H1 (cell line): ENCODE measurements around the gene IFITM10. TPM values are rescaled to one million over a fixed set of nuclear protein-coding genes. Genes with fewer than 3 reads are reported as not detected.
A peak's percentile ranks its signal among the peaks of the same experiment; 100 is the strongest.

ENCODE experiments used
- CTCF ChIA-PET: fragments of 300-600 bp; sonication (Branson Sonifier 250); formaldehyde crosslinking; loops from one replicate; lab custom pipeline; 2021; ENCODE audit not compliant: partially characterized antibody; lab: Charles Lee
- POLR2A ChIA-PET: fragments of 300-600 bp; sonication (Branson Sonifier 250); formaldehyde crosslinking; loops from one replicate; lab custom pipeline; 2021; ENCODE audit warnings: inconsistent platforms; ENCODE audit not compliant: partially characterized antibody; lab: Charles Lee
- DNase-seq, 2 experiments: peaks; one replicate each; pipeline versions ENCODE4 v3.0.0 to v3.0.0-alpha.2; 2010 to 2022; ENCODE audit warnings: low spot score in 2 of 2, low read depth in 1 of 2, mixed read lengths in 1 of 2
- FAIRE-seq: peaks from 2 replicates; lab custom pipeline; 2011; peaks lifted over from hg19 to GRCh38; lab: Jason Lieb, UNC
- H2AFZ ChIP-seq: 2 replicates; pipeline ENCODE4 v1.8.1; 2012; ENCODE audit warnings: low read length, inconsistent platforms
- H2AK5ac ChIP-seq: 2 replicates; pipeline ENCODE4 v1.6.1; 2013; ENCODE audit warnings: low read depth, low read length
- H2BK120ac ChIP-seq: replicated peaks from 2 replicates; pipeline ENCODE3; 2013; ENCODE audit warnings: low read depth, low read length, inconsistent platforms
- H2BK12ac ChIP-seq: 2 replicates; pipeline ENCODE4 v1.6.1; 2013; ENCODE audit warnings: low read depth, low read length
- H2BK15ac ChIP-seq: 2 replicates; pipeline ENCODE4 v1.6.1; 2013; ENCODE audit warnings: low read length
- H2BK20ac ChIP-seq: 2 replicates; pipeline ENCODE4 v1.6.1; 2013; ENCODE audit warnings: low read length
- H2BK5ac ChIP-seq: 2 replicates; pipeline ENCODE4 v1.6.1; 2013; ENCODE audit warnings: low read depth, low read length
- H3K14ac ChIP-seq: 2 replicates; pipeline ENCODE4 v1.6.1; 2013; ENCODE audit warnings: inconsistent platforms; ENCODE audit not compliant: insufficient read length
- H3K18ac ChIP-seq: 2 replicates; pipeline ENCODE4 v1.6.1; 2013; ENCODE audit warnings: low read length; ENCODE audit errors: extremely low read depth
- H3K23ac ChIP-seq: 2 replicates; pipeline ENCODE4 v1.6.1; 2013; ENCODE audit warnings: inconsistent platforms; ENCODE audit not compliant: insufficient read length
- H3K23me2 ChIP-seq: 2 replicates; pipeline ENCODE4 v1.6.1; 2013; ENCODE audit warnings: low read depth, low read length
- H3K27ac ChIP-seq: 2 replicates; pipeline ENCODE4 v1.6.1; 2011; ENCODE audit warnings: low read depth, low read length, inconsistent platforms
- H3K27me3 ChIP-seq, 4 experiments: replicated peaks in 1 of 4; 1 replicate in 1 of 4; 2 replicates in 3 of 4; pipeline versions ENCODE4 v1.6.1 to v1.8.1; 2011 to 2013; ENCODE audit warnings: low read length in 3 of 4, mild to moderate bottlenecking in 3 of 4, inconsistent platforms in 2 of 4, mixed read lengths in 2 of 4, moderate library complexity in 1 of 4; ENCODE audit not compliant: control insufficient read depth in 3 of 4, insufficient read depth in 3 of 4; ENCODE audit errors: extremely low read depth in 1 of 4
- H3K36me3 ChIP-seq, 4 experiments: 2 replicates each; pipeline versions ENCODE4 v1.6.1 to v1.8.1; 2011 to 2013; ENCODE audit warnings: mild to moderate bottlenecking in 4 of 4, low read length in 3 of 4, moderate library complexity in 2 of 4, control low read depth in 1 of 4, inconsistent platforms in 1 of 4; ENCODE audit not compliant: insufficient read depth in 4 of 4, control insufficient read depth in 2 of 4
- H3K4ac ChIP-seq: replicated peaks from 2 replicates; pipeline ENCODE3; 2013; ENCODE audit warnings: low read length, low read depth, mixed read lengths, inconsistent platforms; ENCODE audit not compliant: insufficient read length
- H3K4me1 ChIP-seq, 4 experiments: replicated peaks in 1 of 4; 1 replicate in 1 of 4; 2 replicates in 3 of 4; pipeline versions ENCODE4 v1.6.1 to v1.8.1; 2011 to 2013; ENCODE audit warnings: low read length in 3 of 4, inconsistent platforms in 2 of 4, mixed read lengths in 1 of 4; ENCODE audit not compliant: insufficient read depth in 4 of 4, control insufficient read depth in 3 of 4
- H3K4me2 ChIP-seq, 2 experiments: 2 replicates each; pipeline versions ENCODE4 v1.6.1 to v1.8.1; 2011 to 2013; ENCODE audit warnings: low read depth in 2 of 2, low read length in 2 of 2, control low read depth in 1 of 2, inconsistent platforms in 1 of 2, mild to moderate bottlenecking in 1 of 2; ENCODE audit not compliant: insufficient read depth in 1 of 2
- H3K4me3 ChIP-seq, 4 experiments: fragments of 200-600, 300-600 bp in 1 of 4; sonication (generic), shearing (Covaris generic), sonication (Bioruptor Twin) in 1 of 4; 2 replicates each; pipeline versions ENCODE4 v1.5.1 to v1.8.1; 2011 to 2016; ENCODE audit warnings: low read length in 4 of 4, low read depth in 3 of 4, control low read depth in 2 of 4, inconsistent platforms in 2 of 4, mild to moderate bottlenecking in 2 of 4, mixed read lengths in 1 of 4, moderate library complexity in 1 of 4; ENCODE audit not compliant: insufficient read depth in 2 of 4; ENCODE audit errors: extremely low read depth in 1 of 4
- H3K56ac ChIP-seq: replicated peaks from 2 replicates; pipeline ENCODE3; 2013; ENCODE audit warnings: low read depth, mild to moderate bottlenecking, mixed read lengths, low read length, inconsistent platforms; ENCODE audit not compliant: insufficient read length
- H3K79me1 ChIP-seq: 2 replicates; pipeline ENCODE4 v1.6.1; 2013; ENCODE audit warnings: low read depth, low read length, control low read depth
- H3K79me2 ChIP-seq, 2 experiments: 2 replicates each; pipeline versions ENCODE4 v1.6.1 to v1.8.1; 2012 to 2013; ENCODE audit warnings: low read length in 2 of 2, mild to moderate bottlenecking in 2 of 2, inconsistent platforms in 1 of 2; ENCODE audit not compliant: insufficient read depth in 2 of 2, control insufficient read depth in 1 of 2
- H3K9ac ChIP-seq, 4 experiments: replicated peaks in 1 of 4; 1 replicate in 1 of 4; 2 replicates in 3 of 4; pipeline versions ENCODE4 v1.6.1 to v1.8.1; 2011 to 2013; ENCODE audit warnings: low read depth in 3 of 4, low read length in 3 of 4, control low read depth in 2 of 4, mild to moderate bottlenecking in 2 of 4, moderate library complexity in 2 of 4, inconsistent platforms in 1 of 4; ENCODE audit errors: extremely low read depth in 1 of 4
- H3K9me3 ChIP-seq, 2 experiments: 2 replicates each; pipeline versions ENCODE4 v1.6.1 to v1.8.1; 2012 to 2013; ENCODE audit warnings: mild to moderate bottlenecking in 2 of 2, moderate library complexity in 2 of 2, control low read depth in 1 of 2, inconsistent platforms in 1 of 2, low read depth in 1 of 2, low read length in 1 of 2, mixed read lengths in 1 of 2; ENCODE audit not compliant: insufficient read depth in 2 of 2
- H4K20me1 ChIP-seq, 2 experiments: replicated peaks in 1 of 2; 2 replicates each; pipeline versions ENCODE3 to v1.8.1; 2011 to 2013; ENCODE audit warnings: inconsistent platforms in 2 of 2, low read length in 2 of 2, mild to moderate bottlenecking in 1 of 2; ENCODE audit not compliant: insufficient read depth in 2 of 2, control insufficient read depth in 1 of 2
- H4K5ac ChIP-seq: 2 replicates; pipeline ENCODE4 v1.6.1; 2013; ENCODE audit warnings: low read length, low read depth, mixed read lengths, inconsistent platforms; ENCODE audit not compliant: insufficient read length
- H4K8ac ChIP-seq: 2 replicates; pipeline ENCODE4 v1.8.0; 2013; ENCODE audit warnings: mild to moderate bottlenecking, moderate library complexity, low read length, inconsistent platforms; ENCODE audit not compliant: insufficient read depth; ENCODE audit errors: extremely low read depth
- H4K91ac ChIP-seq: replicated peaks from 2 replicates; pipeline ENCODE3; 2013; ENCODE audit warnings: low read length, mixed read lengths, inconsistent platforms; ENCODE audit not compliant: insufficient read length
- CTCF ChIP-seq, 3 experiments: IDR thresholded peaks; 1 replicate in 2 of 3; 2 replicates in 1 of 3; pipeline versions ENCODE4 v1.5.1 to v1.6.1; 2011; ENCODE audit warnings: low read length in 3 of 3, mild to moderate bottlenecking in 3 of 3, inconsistent platforms in 2 of 3, low read depth in 1 of 3, moderate library complexity in 1 of 3; ENCODE audit not compliant: insufficient read depth in 1 of 3; ENCODE audit errors: control extremely low read depth in 1 of 3
- EZH2 ChIP-seq: fragments of 200-600 bp; sonication (generic); IDR thresholded peaks from 2 replicates; pipeline ENCODE4 v1.7.1; 2012; ENCODE audit warnings: low read depth, mild to moderate bottlenecking, moderate library complexity, low read length, inconsistent platforms; ENCODE audit not compliant: severe bottlenecking
- FOSL1 ChIP-seq: IDR thresholded peaks from 2 replicates; pipeline ENCODE4 v1.6.1; 2011; ENCODE audit warnings: mild to moderate bottlenecking, low read depth, low read length, moderate library complexity; ENCODE audit not compliant: insufficient read depth
- JUND ChIP-seq: IDR thresholded peaks from 2 replicates; pipeline ENCODE4 v1.6.1; 2011; ENCODE audit warnings: mild to moderate bottlenecking, improper control_type of control experiment, low read length
- KDM4A ChIP-seq: IDR thresholded peaks from one replicate; pipeline ENCODE4 v1.7.1; 2012; ENCODE audit warnings: low read depth, mild to moderate bottlenecking, moderate library complexity, low read length, inconsistent platforms; ENCODE audit not compliant: severe bottlenecking
- PHF8 ChIP-seq: fragments of 200-600 bp; sonication (generic); conservative IDR thresholded peaks from 2 replicates; pipeline ENCODE4 v1.7.1; 2012; ENCODE audit warnings: low read depth, mild to moderate bottlenecking, inconsistent platforms, low read length, moderate library complexity
- POLR2AphosphoS5 ChIP-seq: IDR thresholded peaks from 2 replicates; pipeline ENCODE4 v1.6.1; 2011; ENCODE audit warnings: low read depth, low read length
- SP2 ChIP-seq: IDR thresholded peaks from 2 replicates; pipeline ENCODE4 v1.6.1; 2012; ENCODE audit warnings: mild to moderate bottlenecking, low read length, inconsistent platforms
- ZNF274 ChIP-seq: IDR thresholded peaks from 2 replicates; pipeline ENCODE4 v1.7.0; 2012; ENCODE audit warnings: low read length, borderline replicate concordance; ENCODE audit errors: extremely low read depth
- WGBS, 2 experiments: shearing (Covaris generic) in 1 of 2; methylation state at CpG; one replicate each; pipeline versions ENCODE4 v1.1.6 to v1.1.7; 2013 to 2015; ENCODE audit warnings: low lambda C conversion rate in 2 of 2, mixed read lengths in 2 of 2, inconsistent platforms in 1 of 2, low coverage in 1 of 2, missing lambda C conversion rate in 1 of 2; ENCODE audit not compliant: insufficient replicate concordance in 2 of 2, insufficient coverage in 1 of 2, insufficient read length in 1 of 2; ENCODE audit errors: extremely low coverage in 1 of 2, missing lambda C conversion rate in 1 of 2; 5-methylcytosine and 5-hydroxymethylcytosine counted together
- polyA plus RNA-seq, 7 experiments: library from polyadenylated mRNA; depleted of rRNA in 3 of 7; stranded (reverse) in 5 of 7; unstranded in 2 of 7; fragments of >200 nt in 5 of 7; fragments of 200-250 nt in 2 of 7; gene quantifications; 1 replicate in 5 of 7; 2 replicates in 1 of 7; 4 replicates in 1 of 7; pipeline versions ENCODE4 v1.2.1 to v1.2.3, GENCODE V29; 2011 to 2013; ENCODE audit warnings: missing spikeins in 2 of 7, mixed read lengths in 2 of 7
- total RNA-seq: library from RNA; stranded (reverse); fragmentation: NEBNext Ultra II Directional; extraction: Animal tissue kit (Norgen Biotek cat#: 25700); gene quantifications from 2 replicates; pipeline ENCODE4 v1.2.1, GENCODE V29; 2021

IFITM10 gene
- total and polyA plus RNA-seq, 2 of the 8 experiments (the other 6 are each of a cell fraction or from before 2014, with no cell fraction given): 0.08 to 0.22 TPM

- ChIA-PET CTCF (interaction anchor here (0.7 to 4.4 kb wide), 12 partner anchors 9 to 449 kb away, joined by 3 to 19 read pairs (median 4); partner anchors contain the start of gene KRTAP5-6), POLR2A (no interaction called here)
- TF ChIP-seq CTCF (IDR thresholded peaks at IDR 0.05; ENCODE audit: control extremely low read depth in 1 of 3, insufficient read depth in 1 of 3, low read depth in 1 of 3, low read length in 3 of 3): peak; percentile 74 to 80 (median 80)
- TF ChIP-seq EZH2: no peak
- no peak for TF ChIP-seq FOSL1
- no peak for TF ChIP-seq SP2
- TF ChIP-seq ZNF274: no peak
- TF ChIP-seq POLR2AphosphoS5: no peak
- no peak for TF ChIP-seq PHF8
- no peak for TF ChIP-seq KDM4A
- 0 out of 2 replicates have a peak, but pooled peaks have one; percentile 43 for TF ChIP-seq JUND
These were observed 43.6 kb downstream of the IFITM10 start for GRCh38 chr11:1706634-1707400.

More at GRCh38 chr11:1706634-1707400, 43.6 kb downstream of the IFITM10 start:
- no peak overlapping the region for H3K27ac ChIP-seq
- H2AK5ac ChIP-seq: no peak overlapping the region
- 75% methylated on average over 15 of the region's 17 CpGs; no CpG with 5 or more reads in 1 of the 2 experiments for WGBS, 2 experiments
- H2BK20ac ChIP-seq: no peak overlapping the region
- no peak overlapping the region for H3K14ac ChIP-seq
- no peaks in the 10 kb centered on the region for H3K23me2 ChIP-seq
- no peak overlapping the region for H4K5ac ChIP-seq
- H3K79me2 ChIP-seq: no peaks in the 10 kb centered on the region
- H3K79me1 ChIP-seq: no peaks in the 10 kb centered on the region
- no peak overlapping the region for H4K8ac ChIP-seq
- H3K56ac ChIP-seq: no peak overlapping the region
- no peaks in the 10 kb centered on the region for H3K4me1 ChIP-seq
- H3K9ac ChIP-seq: no peak overlapping the region
- H3K36me3 ChIP-seq: no peaks in the 10 kb centered on the region
- peak; percentile 13 for FAIRE-seq
- H3K4ac ChIP-seq: no peak overlapping the region
- DNase-seq: no peak
- no peak overlapping the region for H3K23ac ChIP-seq
- no peaks in the 10 kb centered on the region for H3K9me3 ChIP-seq
- no peak overlapping the region for H2BK5ac ChIP-seq
- no peaks in the 10 kb centered on the region for H4K20me1 ChIP-seq
- H2BK15ac ChIP-seq: no peak overlapping the region
- no peak overlapping the region for H3K18ac ChIP-seq
- H2AFZ ChIP-seq: no peak overlapping the region
- no peak overlapping the region for H3K4me2 ChIP-seq
- H2BK120ac ChIP-seq: no peak overlapping the region
- H4K91ac ChIP-seq: no peak overlapping the region
- H3K4me3 ChIP-seq: no peak overlapping the region
- peaks cover 0 to 5% (median 2%) of the 10 kb centered on the region in 4 experiments; a peak in 1 of 7 replicates for H3K27me3 ChIP-seq
- H2BK12ac ChIP-seq: no peak overlapping the region
